KMS-11 (cell line): Measurements from ENCODE around the gene BOLA2.
"Not testable (repeated sequence)": the region's sequence is repeated elsewhere in the genome, so short reads cannot be mapped to it uniquely, and the experiment has no call there.

Experiments
- H2AFZ ChIP-seq: fragments of 200-600 bp; sonication (generic); 2 replicates; pipeline ENCODE4 v1.6.1; 2016; ENCODE audit warnings: antibody characterized with exemption, mixed run types, low read depth
- H3K27ac ChIP-seq: fragments of 200-600 bp; sonication (generic); 2 replicates; pipeline ENCODE4 v1.6.1; 2016; ENCODE audit warnings: mild to moderate bottlenecking, mixed run types
- H3K27me3 ChIP-seq: fragments of 200-600 bp; sonication (generic); 2 replicates; pipeline ENCODE4 v1.6.1; 2017; ENCODE audit warnings: mild to moderate bottlenecking, low read depth, mixed run types, moderate library complexity; ENCODE audit not compliant: insufficient read depth
- H3K36me3 ChIP-seq: fragments of 200-600 bp; sonication (generic); 2 replicates; pipeline ENCODE4 v1.6.1; 2017; ENCODE audit warnings: mild to moderate bottlenecking, mixed run types; ENCODE audit not compliant: insufficient read depth
- H3K4me1 ChIP-seq: fragments of 200-600 bp; sonication (generic); 2 replicates; pipeline ENCODE4 v1.6.1; 2016; ENCODE audit warnings: mild to moderate bottlenecking, low read depth, mixed run types; ENCODE audit not compliant: poor library complexity, severe bottlenecking
- H3K4me2 ChIP-seq: fragments of 200-600 bp; sonication (generic); 2 replicates; pipeline ENCODE4 v1.7.0; 2016; ENCODE audit warnings: mild to moderate bottlenecking, mixed run types
- H3K4me3 ChIP-seq: fragments of 200-600 bp; sonication (generic); IDR thresholded peaks from 2 replicates; pipeline ENCODE4 v1.6.1; 2017; ENCODE audit warnings: low read depth, low read length, mixed read lengths; ENCODE audit not compliant: insufficient read depth
- H3K79me2 ChIP-seq: fragments of 200-600 bp; sonication (generic); 2 replicates; pipeline ENCODE4 v1.6.1; 2016; ENCODE audit warnings: low read depth, mixed run types; ENCODE audit not compliant: insufficient read depth
- H3K9ac ChIP-seq: fragments of 200-600 bp; sonication (generic); 2 replicates; pipeline ENCODE4 v1.6.1; 2016; ENCODE audit warnings: mild to moderate bottlenecking, mixed run types
- H4K20me1 ChIP-seq: fragments of 200-600 bp; sonication (generic); 2 replicates; pipeline ENCODE4 v1.6.1; 2016; ENCODE audit warnings: mild to moderate bottlenecking, mixed run types; ENCODE audit not compliant: insufficient read depth

Gene BOLA2

GRCh38 chr16:29454269-29454668 lies at the start of gene BOLA2, which contains the start of gene SLX1B:
BOLA2 (minus strand) TSS chr16:29454351; CDS start chr16:29454253, 98 bp downstream.
SLX1B (plus strand) TSS chr16:29454533.
- H3K27me3 ChIP-seq, H3K27ac ChIP-seq, H3K4me3 ChIP-seq, H2AFZ ChIP-seq, H3K36me3 ChIP-seq, H3K4me2 ChIP-seq, H3K4me1 ChIP-seq, H4K20me1 ChIP-seq, H3K79me2 ChIP-seq, H3K9ac ChIP-seq: not testable (repeated sequence)

DNA sequence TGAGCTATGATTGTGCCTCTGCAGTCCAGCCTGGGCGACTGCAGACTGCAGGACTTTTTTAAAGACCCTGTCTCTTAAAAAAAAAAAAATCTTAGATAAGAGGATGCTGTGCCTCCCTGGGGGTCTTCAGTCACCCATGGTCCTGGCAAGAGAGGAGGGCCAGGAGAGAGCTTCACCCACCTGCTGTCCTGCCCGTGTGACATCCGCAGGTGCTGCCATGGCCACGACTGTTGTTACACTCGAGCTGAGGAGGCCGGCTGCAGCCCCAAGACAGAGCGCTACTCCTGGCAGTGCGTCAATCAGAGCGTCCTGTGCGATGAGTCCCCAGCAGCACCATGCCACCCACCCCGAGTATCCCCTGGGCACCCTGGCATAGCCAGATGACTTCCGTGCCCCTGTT lies 28.1 kb upstream of the BOLA2 start:
- H3K4me2 ChIP-seq, H3K27me3 ChIP-seq, H3K4me3 ChIP-seq, H3K4me1 ChIP-seq, H2AFZ ChIP-seq, H4K20me1 ChIP-seq, H3K9ac ChIP-seq, H3K27ac ChIP-seq, H3K36me3 ChIP-seq, H3K79me2 ChIP-seq: not testable (repeated sequence)

DNA sequence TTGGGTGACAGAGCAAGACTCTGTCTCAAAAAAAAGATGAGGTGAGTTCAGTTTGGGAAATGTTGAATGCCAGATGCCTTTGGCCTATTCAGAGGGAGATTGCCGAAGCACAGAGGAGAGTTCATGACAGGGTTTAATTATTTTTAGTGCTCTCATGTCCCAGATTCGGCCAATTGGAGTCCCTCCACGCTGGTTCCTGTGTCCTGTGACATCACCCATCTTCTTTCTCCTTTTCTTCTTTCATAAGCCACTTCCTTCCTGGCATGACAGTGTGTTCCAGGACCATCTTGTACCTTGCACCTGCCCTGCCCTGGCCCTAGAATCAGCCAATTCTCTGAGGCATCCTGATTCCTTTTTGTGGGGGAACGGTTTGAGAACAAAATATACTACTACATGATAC lies 17.9 kb upstream of the BOLA2 start:
- not testable (repeated sequence) for H2AFZ ChIP-seq, H3K27ac ChIP-seq, H3K4me1 ChIP-seq, H3K4me2 ChIP-seq, H4K20me1 ChIP-seq, H3K36me3 ChIP-seq, H3K9ac ChIP-seq, H3K27me3 ChIP-seq, H3K4me3 ChIP-seq, H3K79me2 ChIP-seq

- not testable (repeated sequence) for H3K36me3 ChIP-seq, H3K4me2 ChIP-seq, H3K9ac ChIP-seq, H4K20me1 ChIP-seq, H3K4me3 ChIP-seq, H2AFZ ChIP-seq, H3K79me2 ChIP-seq, H3K27ac ChIP-seq, H3K4me1 ChIP-seq, H3K27me3 ChIP-seq
These were observed 15.5 kb upstream of the BOLA2 start for GRCh38 chr16:29469660-29470059.

DNA sequence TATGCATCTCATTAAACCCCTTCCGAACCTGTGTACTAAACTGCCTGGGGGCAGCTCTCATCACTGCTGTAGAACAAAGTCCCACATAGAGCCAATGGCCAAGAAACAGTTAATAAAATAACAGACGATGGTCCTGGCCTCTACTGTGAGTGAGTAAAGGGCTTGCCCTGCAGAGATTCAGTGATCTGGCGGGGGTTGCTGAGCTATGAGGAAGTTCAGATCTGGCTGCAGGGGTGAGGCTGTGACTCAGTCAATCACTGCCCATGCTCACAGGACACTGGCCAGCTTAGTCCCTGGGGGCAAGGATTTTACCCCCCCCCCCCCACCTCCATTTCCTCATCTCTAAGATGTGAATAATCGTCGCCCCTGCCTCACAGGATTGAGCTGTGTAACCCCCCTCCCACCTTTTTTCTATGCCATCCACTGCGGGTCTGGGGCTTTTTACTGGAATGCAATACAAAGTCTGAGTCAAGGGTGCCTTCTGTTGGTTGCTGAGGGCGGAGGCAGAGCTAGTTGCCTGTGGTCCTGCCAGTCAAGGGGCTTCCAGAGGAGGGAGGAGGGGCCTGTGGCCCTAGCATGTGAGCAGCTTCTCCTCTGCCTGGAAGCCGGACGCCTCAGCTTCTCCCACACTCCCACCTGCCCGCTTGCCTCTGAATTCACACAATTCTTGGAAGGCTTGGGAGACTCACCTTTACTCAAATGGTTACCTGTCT lies 13.7 kb upstream of the BOLA2 start:
- not testable (repeated sequence) for H3K9ac ChIP-seq, H3K27me3 ChIP-seq, H3K79me2 ChIP-seq, H3K36me3 ChIP-seq, H2AFZ ChIP-seq, H4K20me1 ChIP-seq, H3K4me3 ChIP-seq, H3K4me2 ChIP-seq, H3K4me1 ChIP-seq, H3K27ac ChIP-seq

DNA sequence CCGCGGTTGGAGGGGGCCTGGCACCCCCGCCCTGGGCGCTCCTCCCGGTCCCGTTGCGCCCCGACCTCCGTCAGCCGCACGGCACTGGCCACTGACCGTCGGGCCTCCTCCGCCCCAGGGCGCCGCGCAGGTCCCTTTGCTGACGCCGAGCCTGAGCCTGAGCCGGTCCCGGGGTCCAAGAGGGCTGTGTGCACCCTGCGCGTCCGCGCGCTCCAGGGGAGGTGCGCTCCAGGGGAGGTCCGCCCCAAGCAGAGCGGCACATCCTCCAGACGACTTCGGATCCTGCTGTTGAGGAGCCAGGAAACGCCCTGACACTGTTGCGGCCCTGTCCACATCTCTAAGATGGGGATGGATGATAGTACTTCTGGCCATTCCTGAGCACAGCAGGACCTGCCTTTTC lies 12.8 kb upstream of the BOLA2 start:
- H3K4me1 ChIP-seq, H3K36me3 ChIP-seq, H2AFZ ChIP-seq, H3K4me3 ChIP-seq, H3K4me2 ChIP-seq, H4K20me1 ChIP-seq, H3K27ac ChIP-seq, H3K27me3 ChIP-seq, H3K79me2 ChIP-seq, H3K9ac ChIP-seq: not testable (repeated sequence)

GRCh38 chr16:29465985-29466824 lies 12.1 kb upstream of the BOLA2 start:
- not testable (repeated sequence) for H3K27ac ChIP-seq, H4K20me1 ChIP-seq

GRCh38 chr16:29460647-29461030 lies 6.5 kb upstream of the BOLA2 start:
- H4K20me1 ChIP-seq, H3K4me1 ChIP-seq, H3K4me2 ChIP-seq, H3K9ac ChIP-seq, H3K79me2 ChIP-seq, H3K27me3 ChIP-seq, H3K4me3 ChIP-seq, H3K27ac ChIP-seq, H3K36me3 ChIP-seq, H2AFZ ChIP-seq: not testable (repeated sequence)

More at GRCh38 chr16:29465985-29466824, 12.1 kb upstream of the BOLA2 start:
- not testable (repeated sequence) for H3K27me3 ChIP-seq, H3K9ac ChIP-seq, H3K4me3 ChIP-seq, H3K36me3 ChIP-seq, H3K4me2 ChIP-seq, H2AFZ ChIP-seq, H3K79me2 ChIP-seq, H3K4me1 ChIP-seq

GRCh38 chr16:29459706-29460646 lies 5.8 kb upstream of the BOLA2 start, which contains the start of gene SULT1A4:
SULT1A4 (plus strand) TSS chr16:29459913; CDS start chr16:29461386, 1,473 bp downstream.
- H3K79me2 ChIP-seq, H4K20me1 ChIP-seq, H3K27ac ChIP-seq, H3K9ac ChIP-seq, H3K27me3 ChIP-seq, H3K4me2 ChIP-seq, H2AFZ ChIP-seq, H3K4me3 ChIP-seq, H3K36me3 ChIP-seq, H3K4me1 ChIP-seq: not testable (repeated sequence)
